T-helper 17 cell (primary cell): ENCODE measurements around the gene GNG12. TPM values are rescaled to one million over a fixed set of nuclear protein-coding genes. Genes with fewer than 3 reads are reported as not detected.

Experiments used
- ATAC-seq: fragments of 150-1000 bp; cut with Tn5 transposase; 2 replicates; pipeline ENCODE4 v1.10.0; 2021; ENCODE audit warnings: mild to moderate bottlenecking, moderate library complexity
- DNase-seq, 3 donors: peaks; one replicate each; pipeline versions ENCODE4 v3.0.0 to v3.0.0-alpha.2; 2020 to 2021
- H3K9me3 ChIP-seq: one replicate; pipeline ENCODE4 v1.7.0; 2013; ENCODE audit warnings: low read length, mild to moderate bottlenecking; ENCODE audit not compliant: control insufficient read depth, poor library complexity, severe bottlenecking
- H3K27ac Mint-ChIP-seq: one replicate; pipeline ENCODE4 v1.8.0; 2022; ENCODE audit warnings: mild to moderate bottlenecking, moderate library complexity, mixed read lengths
- H3K27me3 Mint-ChIP-seq: one replicate; pipeline ENCODE4 v1.8.0; 2022; ENCODE audit warnings: mixed read lengths
- H3K36me3 Mint-ChIP-seq: one replicate; pipeline ENCODE4 v1.8.0; 2022; ENCODE audit warnings: low read depth, mixed read lengths
- H3K4me1 Mint-ChIP-seq: one replicate; pipeline ENCODE4 v1.8.0; 2022; ENCODE audit warnings: mild to moderate bottlenecking, mixed read lengths
- H3K4me3 Mint-ChIP-seq: one replicate; pipeline ENCODE4 v1.8.0; 2022; ENCODE audit warnings: mild to moderate bottlenecking, moderate library complexity, mixed read lengths
- total RNA-seq, 4 donors: library from RNA in 2 of 4; stranded (reverse) in 2 of 4; gene quantifications; one replicate each; pipeline ENCODE4 v1.2.3 and lab custom pipeline; 2022 to 2026

The GNG12 gene
- total RNA-seq, 2 donors from 2014 or later: not detected

DNA sequence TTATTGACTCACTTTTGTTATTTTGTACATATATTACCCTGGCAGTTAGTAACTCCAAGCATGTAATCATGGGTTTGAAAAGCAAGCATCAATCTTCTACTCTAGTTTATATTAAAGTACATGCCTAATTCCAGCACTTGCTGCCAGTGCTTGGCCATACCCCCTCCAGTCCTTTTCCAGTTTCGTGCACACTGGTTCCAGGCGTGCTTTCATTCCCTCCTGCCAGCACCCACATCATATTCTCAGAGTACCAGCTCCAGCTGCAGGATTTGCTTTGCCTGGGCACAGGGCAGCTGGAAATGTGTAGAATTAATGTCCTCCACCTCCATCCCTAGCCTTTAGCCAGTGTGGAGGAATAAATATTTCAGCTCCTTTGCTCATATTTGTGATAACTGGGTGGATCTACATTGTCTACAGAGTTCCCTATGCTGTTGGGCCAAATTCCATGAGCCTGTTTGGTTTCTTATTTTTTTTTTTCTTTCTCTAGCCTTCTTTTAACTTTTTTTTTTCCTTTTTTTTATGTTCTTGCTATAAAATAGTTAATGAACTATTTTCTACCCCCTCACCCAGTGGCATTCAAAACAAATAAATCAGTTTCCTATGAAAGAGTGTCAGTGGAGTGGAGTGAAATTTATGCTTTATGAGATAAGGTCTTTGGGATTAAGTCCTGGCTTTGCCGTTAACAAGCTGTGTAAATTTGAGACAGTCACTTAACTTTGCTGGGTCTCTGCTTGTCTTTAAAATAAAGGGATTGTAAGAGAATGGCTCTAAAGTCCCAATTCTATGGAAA, 2.6 kb upstream of the GNG12 start:
- Mint-ChIP-seq H3K4me3 (no peak overlapping the region), H3K27ac (no peak overlapping the region), H3K36me3 (no peaks in the 10 kb centered on the region), H3K27me3 (peaks cover 74% of the 10 kb centered on the region), H3K4me1 (peaks cover 9% of the 10 kb centered on the region)
- ATAC-seq (no peak), DNase-seq (no peak)
- no peaks in the 10 kb centered on the region for H3K9me3 ChIP-seq

DNA sequence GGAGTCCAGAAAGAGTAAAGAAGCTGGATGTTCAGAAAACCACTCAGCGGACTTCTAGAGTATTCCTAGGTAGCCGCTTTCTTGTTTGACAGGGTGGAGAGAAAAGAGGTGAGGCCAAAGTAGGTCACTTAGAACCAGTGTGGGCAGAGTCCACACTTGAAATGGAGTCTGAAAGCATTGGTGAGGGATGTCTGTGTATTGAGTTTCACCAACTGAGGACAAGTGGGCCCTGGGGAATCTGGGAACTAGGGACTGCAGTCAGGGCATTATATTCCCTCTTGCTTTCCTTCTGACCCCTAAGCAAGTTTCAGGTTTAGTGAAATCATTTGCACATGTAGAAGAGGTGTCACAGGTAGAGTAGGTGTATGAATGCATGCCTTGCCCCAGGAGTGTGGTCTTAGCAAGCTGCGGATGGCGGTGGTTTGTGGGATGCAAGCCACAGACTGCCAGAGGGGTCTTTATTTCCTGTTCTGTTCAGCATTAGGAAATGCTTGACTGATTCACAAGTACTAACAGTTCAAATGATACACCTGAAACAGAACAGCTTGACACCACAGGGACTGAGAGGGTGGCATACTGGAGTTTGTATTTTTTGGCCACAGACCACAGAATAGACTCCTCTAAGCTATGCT, 1.1 kb upstream of the GNG12 start:
- no peaks in the 10 kb centered on the region for H3K9me3 ChIP-seq
- ATAC-seq: no peak
- Mint-ChIP-seq H3K4me3 (peak overlapping the region; percentile 88), H3K27me3 (peaks cover 59% of the 10 kb centered on the region), H3K4me1 (peaks cover 9% of the 10 kb centered on the region), H3K27ac (no peak overlapping the region), H3K36me3 (no peaks in the 10 kb centered on the region)
- DNase-seq: no peak

DNA sequence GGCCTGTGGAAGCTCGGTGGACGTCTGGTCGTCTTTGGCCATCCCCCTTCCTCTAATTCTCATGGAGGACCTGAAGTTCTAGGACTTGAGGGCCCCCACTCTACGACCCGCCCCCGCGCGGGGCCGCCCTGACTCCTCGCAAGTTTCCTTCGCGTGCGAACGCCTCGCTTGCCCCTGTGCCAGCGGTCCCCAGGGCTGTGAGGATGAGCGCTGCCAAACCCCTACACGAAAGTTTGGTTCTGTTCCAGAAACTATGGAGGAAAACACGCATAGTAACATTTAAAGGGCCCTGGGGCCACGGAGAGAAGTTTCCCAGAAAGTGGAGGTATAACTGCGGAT, 304 bp upstream of the GNG12 start:
- no peak overlapping the region for H3K27ac Mint-ChIP-seq
- no peaks in the 10 kb centered on the region for H3K36me3 Mint-ChIP-seq
- peaks cover 9% of the 10 kb centered on the region for H3K4me1 Mint-ChIP-seq
- DNase-seq (no peak), ATAC-seq (no peak)
- no peaks in the 10 kb centered on the region for H3K9me3 ChIP-seq
- peak overlapping the region; percentile 88 for H3K4me3 Mint-ChIP-seq
- H3K27me3 Mint-ChIP-seq: peaks cover 58% of the 10 kb centered on the region

DNA sequence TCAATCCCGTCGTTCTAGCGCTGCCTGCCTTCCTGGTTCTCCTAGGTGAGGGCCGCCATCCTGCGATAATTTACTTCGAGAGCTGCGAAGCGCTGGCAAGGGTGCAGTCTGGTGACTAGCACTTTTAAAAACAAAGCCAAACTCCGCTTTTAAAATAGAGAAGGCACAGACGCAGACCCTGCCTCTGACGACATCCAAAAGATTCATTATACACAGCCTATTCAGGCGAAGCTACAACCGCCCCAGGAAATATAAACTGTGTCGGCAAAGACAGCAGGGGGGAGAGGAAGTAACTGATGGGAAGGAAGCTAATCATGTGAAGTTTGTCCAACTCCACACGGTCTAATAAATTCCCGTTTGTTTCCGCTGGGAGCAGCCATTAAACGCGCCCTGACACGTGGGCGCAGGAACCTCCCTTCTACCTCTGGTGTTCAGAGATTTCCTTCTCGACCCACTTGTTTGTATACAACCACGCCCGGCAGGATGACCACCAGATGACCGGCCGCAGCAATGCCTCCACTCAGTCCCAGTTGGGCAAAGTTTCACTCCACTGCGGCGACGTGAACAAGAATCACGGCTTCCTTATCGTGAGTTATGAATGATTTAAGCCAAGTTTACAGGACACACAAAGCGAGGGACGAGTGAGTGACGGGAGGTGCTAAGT, 1.3 kb downstream of the GNG12 start:
- Mint-ChIP-seq H3K36me3 (no peaks in the 10 kb centered on the region), H3K27me3 (peaks cover 62% of the 10 kb centered on the region), H3K4me1 (peaks cover 9% of the 10 kb centered on the region), H3K4me3 (peak overlapping the region; percentile 83), H3K27ac (peak overlapping the region; percentile 3)
- no peaks in the 10 kb centered on the region for H3K9me3 ChIP-seq
- ATAC-seq: no peak
- DNase-seq: no peak

DNA sequence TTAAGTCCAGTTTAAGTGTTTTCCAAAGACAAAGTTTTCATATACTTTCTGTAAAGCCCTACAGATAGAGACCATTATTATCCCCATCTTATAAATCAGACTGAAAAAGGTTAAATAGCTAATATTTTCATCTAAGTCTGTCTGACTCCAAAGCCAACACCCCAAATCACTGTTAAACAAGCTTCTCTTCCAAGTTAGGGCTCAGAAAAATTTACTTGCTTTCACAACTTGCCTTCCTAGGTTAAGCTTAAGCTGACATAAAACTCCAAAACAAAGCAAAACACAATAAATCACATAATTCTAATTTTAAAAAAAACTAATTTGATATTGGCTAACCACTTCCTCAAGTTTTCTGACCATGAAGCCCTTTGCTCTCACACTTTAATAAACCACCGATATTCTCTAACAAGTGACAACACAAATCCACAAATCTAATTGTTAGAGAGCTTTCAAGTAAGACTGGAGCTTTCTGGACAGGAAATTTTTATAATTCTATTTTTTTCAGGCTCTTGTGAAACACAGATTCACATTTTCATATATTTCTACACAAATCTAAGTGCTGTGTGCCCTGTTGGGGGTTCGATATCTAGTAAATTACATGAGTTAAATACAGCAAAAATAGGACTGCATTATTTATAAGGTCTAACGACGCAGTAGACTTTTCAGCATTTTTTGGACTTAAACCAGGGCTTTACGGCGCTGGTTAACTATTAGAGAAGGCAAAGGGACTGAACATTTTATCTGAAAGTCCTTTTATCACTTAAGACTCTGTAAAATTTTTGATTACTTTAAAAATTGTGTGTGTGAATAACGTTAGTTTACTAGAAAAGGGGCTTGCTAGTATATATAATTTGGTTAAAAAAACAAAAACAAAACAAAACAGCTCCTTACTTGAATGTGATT, 2.1 kb downstream of the GNG12 start:
- H3K27ac Mint-ChIP-seq: no peak overlapping the region
- H3K27me3 Mint-ChIP-seq: peaks cover 54% of the 10 kb centered on the region

DNA sequence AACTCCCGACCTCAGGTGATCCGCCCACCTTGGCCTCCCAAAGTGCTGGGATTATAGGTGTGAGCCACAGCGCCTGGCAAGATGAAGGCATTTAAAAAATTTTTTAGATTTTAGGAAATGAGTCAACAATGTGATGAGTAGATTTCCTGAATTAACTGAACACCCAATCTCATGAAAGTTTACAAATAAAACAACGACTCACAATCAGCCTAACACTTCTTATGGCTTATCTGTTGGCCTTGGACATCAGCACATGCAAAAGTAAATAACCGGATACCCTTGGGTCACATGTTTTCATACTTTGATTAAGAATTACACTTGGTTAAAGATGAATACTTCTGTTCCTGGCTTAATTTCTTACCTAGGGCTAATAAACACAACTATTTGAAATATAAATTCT, 3.0 kb downstream of the GNG12 start:
- Mint-ChIP-seq H3K4me1 (peaks cover 9% of the 10 kb centered on the region), H3K4me3 (no peak overlapping the region), H3K27me3 (peaks cover 50% of the 10 kb centered on the region), H3K27ac (no peak overlapping the region), H3K36me3 (no peaks in the 10 kb centered on the region)
- ATAC-seq: no peak
- no peaks in the 10 kb centered on the region for H3K9me3 ChIP-seq
- no peak for DNase-seq

More for the DNA sequence above, 2.1 kb downstream of the GNG12 start:
- Mint-ChIP-seq H3K4me3 (peak overlapping the region; percentile 83), H3K36me3 (no peaks in the 10 kb centered on the region), H3K4me1 (peaks cover 9% of the 10 kb centered on the region)
- no peak for DNase-seq
- no peaks in the 10 kb centered on the region for H3K9me3 ChIP-seq
- no peak for ATAC-seq

DNA sequence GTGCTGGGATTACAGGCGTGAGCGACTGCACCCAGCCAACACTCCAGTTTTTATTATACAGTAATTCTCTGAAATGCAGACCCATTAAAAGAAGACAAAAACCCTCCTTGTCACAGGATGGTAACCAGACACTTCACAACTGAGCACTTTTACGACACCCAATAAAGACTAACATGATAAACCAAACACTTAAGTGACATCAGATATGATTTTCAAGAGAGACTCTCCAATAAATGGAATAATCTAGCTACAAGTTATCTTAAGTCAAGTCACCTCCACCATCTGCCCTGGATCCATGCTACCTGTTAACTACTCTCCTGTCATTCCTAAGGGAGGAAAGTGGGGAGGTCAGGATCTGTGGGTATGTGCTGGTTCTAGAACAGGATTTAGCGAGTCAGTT, 5.6 kb downstream of the GNG12 start:
- ATAC-seq (no peak), DNase-seq (no peak)
- Mint-ChIP-seq H3K36me3 (no peaks in the 10 kb centered on the region), H3K27me3 (peaks cover 41% of the 10 kb centered on the region), H3K4me3 (no peak overlapping the region), H3K27ac (no peak overlapping the region), H3K4me1 (peaks cover 6% of the 10 kb centered on the region)
- no peaks in the 10 kb centered on the region for H3K9me3 ChIP-seq

DNA sequence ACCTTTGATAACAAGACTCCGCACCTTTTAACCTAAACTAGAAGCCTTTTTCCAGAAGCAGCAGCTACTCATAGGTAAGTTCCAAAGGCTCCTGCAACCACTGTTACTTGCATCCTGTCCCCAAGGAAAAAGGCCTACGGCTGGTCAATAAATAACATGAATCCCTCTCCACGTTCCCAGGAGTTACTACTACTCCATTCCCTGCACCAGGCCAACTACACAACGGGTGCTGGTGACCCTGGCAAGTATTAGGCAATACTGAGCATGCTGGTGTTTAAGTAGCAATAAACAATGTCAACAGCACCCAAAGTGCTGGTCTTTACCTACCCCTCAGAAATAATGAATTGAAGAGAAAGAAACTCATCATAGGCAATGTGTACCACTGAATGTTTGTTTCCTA, 7.7 kb downstream of the GNG12 start:
- DNase-seq (no peak), ATAC-seq (no peak)
- Mint-ChIP-seq H3K36me3 (no peaks in the 10 kb centered on the region), H3K27me3 (peaks cover 37% of the 10 kb centered on the region), H3K27ac (no peak overlapping the region), H3K4me1 (no peaks in the 10 kb centered on the region), H3K4me3 (no peak overlapping the region)
- no peaks in the 10 kb centered on the region for H3K9me3 ChIP-seq

DNA sequence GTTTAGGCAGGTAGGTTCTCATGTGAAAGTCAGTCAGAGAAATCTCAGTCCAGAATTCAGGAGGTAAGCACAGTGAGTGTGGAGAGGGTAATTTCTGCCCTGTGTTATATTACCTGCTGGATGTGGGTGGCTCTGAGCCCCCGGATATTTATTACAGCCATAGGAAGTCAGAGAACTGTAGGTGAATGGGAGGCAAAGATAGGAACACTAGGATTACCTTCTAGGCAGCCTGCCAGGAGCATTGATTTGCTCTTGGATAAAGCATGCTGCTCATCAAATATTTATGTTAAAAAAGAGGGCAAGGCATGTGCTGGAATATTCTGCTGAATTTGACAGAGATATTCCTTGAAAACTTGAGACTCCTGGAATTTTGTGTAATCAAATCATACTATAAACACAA, 8.5 kb downstream of the GNG12 start:
- Mint-ChIP-seq H3K27ac (no peak overlapping the region), H3K27me3 (peaks cover 41% of the 10 kb centered on the region), H3K4me3 (no peak overlapping the region), H3K36me3 (no peaks in the 10 kb centered on the region), H3K4me1 (no peaks in the 10 kb centered on the region)
- no peak for ATAC-seq
- DNase-seq: no peak
- no peaks in the 10 kb centered on the region for H3K9me3 ChIP-seq

DNA sequence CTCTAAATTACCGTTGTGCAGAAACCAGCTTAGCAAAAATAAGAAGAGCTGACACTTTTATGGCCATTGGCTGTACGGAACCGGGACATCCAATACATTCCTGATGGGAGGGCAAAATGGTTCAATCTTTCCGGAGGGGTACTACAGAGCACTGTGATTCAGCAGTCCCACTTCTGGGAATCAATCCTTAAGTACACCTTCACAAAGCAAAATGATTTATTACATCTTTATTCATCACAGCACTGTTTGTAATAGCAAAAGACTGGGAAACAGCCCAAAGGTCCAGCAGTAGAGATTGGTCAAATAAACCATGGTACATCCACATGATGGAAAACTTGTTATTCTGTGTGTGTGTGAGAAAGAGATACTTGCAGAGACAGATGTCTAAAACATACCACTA, 9.7 kb downstream of the GNG12 start:
- Mint-ChIP-seq H3K27me3 (peaks cover 52% of the 10 kb centered on the region), H3K36me3 (no peaks in the 10 kb centered on the region), H3K4me1 (peaks cover 3% of the 10 kb centered on the region), H3K27ac (no peak overlapping the region), H3K4me3 (no peak overlapping the region)
- DNase-seq (no peak), ATAC-seq (no peak)
- H3K9me3 ChIP-seq: no peaks in the 10 kb centered on the region

DNA sequence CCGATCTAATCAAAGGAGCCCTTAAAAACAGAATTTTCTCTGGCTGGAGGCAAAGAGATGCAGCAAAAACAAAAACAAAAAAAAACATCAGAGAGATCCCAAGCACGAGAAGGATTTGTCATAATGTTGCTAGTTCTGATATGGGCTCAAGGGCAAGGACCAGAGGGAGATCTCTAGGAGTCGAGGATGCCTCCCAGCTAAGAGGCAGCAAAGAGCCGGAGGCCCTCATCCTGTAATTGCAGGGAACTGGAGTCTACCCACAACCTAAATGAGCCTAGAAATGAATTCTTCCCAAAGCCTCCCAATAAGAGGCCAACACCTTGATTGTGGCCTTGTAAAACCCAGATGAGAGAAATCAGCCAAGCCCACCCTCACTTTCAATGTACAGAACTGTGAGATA, 12.0 kb downstream of the GNG12 start:
- H3K4me1 Mint-ChIP-seq: peaks cover 3% of the 10 kb centered on the region
- peaks cover 47% of the 10 kb centered on the region for H3K27me3 Mint-ChIP-seq
- no peaks in the 10 kb centered on the region for H3K36me3 Mint-ChIP-seq
- H3K27ac Mint-ChIP-seq: no peak overlapping the region
- H3K4me3 Mint-ChIP-seq: no peak overlapping the region
- DNase-seq: no peak
- ATAC-seq: no peak
- H3K9me3 ChIP-seq: no peaks in the 10 kb centered on the region

DNA sequence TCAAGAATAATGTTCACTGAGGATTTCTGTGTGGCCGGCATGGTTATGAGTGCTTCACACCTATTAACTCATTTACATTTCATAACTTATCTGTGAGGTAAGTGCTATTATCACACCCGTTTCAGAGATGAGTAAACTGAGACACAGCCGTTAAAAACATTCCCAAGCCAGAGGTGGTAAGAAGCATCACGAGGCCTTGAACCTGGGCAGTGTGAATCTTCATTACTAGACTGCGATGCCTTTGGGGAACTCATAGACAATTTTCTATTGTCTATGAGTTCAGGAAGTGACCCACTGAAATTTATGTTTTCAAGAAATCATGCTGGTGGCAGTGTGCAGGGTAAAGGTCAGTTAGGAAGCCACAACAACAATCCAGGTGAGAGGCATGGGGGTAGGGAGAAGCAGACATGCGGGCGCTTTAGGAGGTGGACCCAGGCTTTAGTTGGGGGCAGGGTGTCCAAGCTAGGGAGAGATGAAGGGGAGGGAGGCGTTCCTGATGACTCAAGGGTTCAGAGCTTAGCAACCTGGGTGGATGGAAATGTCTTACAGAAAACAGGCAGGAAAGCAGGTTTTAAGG, 14.5 kb downstream of the GNG12 start:
- ATAC-seq: no peak

DNA sequence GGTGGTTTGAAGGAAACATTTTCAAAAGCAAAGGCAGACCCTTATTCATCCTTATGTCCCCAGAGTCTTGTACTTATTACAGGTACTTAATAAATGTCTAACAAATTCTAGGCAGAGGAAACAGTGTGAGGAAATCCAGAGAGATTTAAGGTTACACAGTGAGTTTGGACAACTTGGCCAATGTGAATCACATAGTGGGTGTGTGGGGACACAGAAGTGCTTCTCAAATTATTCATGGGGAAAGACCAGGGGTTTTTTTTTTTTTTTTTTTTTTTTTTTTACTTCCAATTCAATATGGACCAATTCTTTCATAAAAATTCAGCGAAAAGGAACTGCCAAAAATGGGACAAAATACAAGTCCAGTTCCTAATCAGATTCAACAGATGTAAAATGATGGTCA, 15.1 kb downstream of the GNG12 start:
- H3K9me3 ChIP-seq: no peaks in the 10 kb centered on the region
- H3K4me3 Mint-ChIP-seq: no peak overlapping the region
- DNase-seq (no peak), ATAC-seq (no peak)
- H3K4me1 Mint-ChIP-seq: peaks cover 3% of the 10 kb centered on the region
- no peak overlapping the region for H3K27ac Mint-ChIP-seq
- no peaks in the 10 kb centered on the region for H3K36me3 Mint-ChIP-seq
- peaks cover 33% of the 10 kb centered on the region for H3K27me3 Mint-ChIP-seq

More for the DNA sequence above, 14.5 kb downstream of the GNG12 start:
- Mint-ChIP-seq H3K4me1 (peaks cover 3% of the 10 kb centered on the region), H3K36me3 (no peaks in the 10 kb centered on the region), H3K27ac (no peak overlapping the region), H3K27me3 (peaks cover 37% of the 10 kb centered on the region), H3K4me3 (no peak overlapping the region)
- H3K9me3 ChIP-seq: no peaks in the 10 kb centered on the region
- DNase-seq: no peak
